HUDEP-2 (cell line): ENCODE results near the gene PLEKHH1.
"Not testable (repeated sequence)": the region's sequence is repeated elsewhere in the genome, so short reads cannot be mapped to it uniquely, and the experiment has no call there.

Source experiments
- DNase-seq, 76 experiments: peaks; one replicate each; lab custom pipeline; 2025; ENCODE audit not compliant: unreplicated experiment in 76 of 76; lab: John Stamatoyannopoulos, UW

PLEKHH1 gene

GRCh38 chr14:67529947-67530935 lies 2.8 kb upstream of the PLEKHH1 start:
- DNase-seq = no peak

DNA sequence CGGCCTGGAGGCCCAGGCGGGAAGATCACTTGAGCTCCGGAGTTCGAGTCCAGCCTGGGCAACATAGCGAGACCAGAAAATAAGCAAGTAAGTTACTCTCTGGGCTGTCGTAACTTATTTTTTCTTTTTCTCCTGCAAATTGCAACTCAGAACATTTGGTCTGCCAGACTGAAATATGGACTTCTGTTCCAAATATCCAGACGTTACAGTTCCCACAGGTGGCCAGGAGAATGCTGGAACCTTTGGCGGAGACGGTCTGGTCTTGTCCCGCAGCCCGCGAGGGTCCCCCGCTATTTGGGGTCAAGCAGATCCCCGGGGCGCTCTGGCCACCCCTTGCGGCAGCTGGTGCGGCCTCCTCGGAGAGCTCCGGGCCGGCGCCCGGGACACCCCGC lies 488 bp upstream of the PLEKHH1 start:
- DNase-seq = no peak

GRCh38 chr14:67533754-67534085 lies 630 bp downstream of the PLEKHH1 start:
- no peak for DNase-seq

GRCh38 chr14:67536087-67536486 lies 3.0 kb downstream of the PLEKHH1 start:
- DNase-seq = no peak

DNA sequence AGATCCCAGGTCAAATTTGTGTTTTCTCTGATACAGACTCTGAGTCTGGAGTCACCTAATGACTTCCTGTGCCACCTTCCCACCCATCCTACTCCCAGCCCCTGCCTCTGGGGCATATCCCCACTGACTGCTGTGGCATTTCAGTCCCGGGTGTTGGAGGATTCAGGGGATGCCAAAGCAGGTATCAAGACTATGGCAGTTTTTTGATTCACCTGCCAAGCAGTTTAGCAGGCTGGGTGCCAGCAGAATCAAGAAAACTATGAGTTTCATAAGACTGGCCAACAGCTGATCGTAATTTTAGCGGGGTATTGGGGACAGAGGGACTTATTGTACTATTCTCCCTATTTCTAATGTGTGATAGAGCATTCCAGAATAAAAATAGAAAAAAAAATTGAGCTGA lies 4.6 kb downstream of the PLEKHH1 start:
- DNase-seq = no peak

- DNase-seq = no peak
Measured at GRCh38 chr14:67538501-67538900, 5.4 kb downstream of the PLEKHH1 start.

GRCh38 chr14:67539116-67539515 lies 6.0 kb downstream of the PLEKHH1 start:
- DNase-seq = no peak

DNA sequence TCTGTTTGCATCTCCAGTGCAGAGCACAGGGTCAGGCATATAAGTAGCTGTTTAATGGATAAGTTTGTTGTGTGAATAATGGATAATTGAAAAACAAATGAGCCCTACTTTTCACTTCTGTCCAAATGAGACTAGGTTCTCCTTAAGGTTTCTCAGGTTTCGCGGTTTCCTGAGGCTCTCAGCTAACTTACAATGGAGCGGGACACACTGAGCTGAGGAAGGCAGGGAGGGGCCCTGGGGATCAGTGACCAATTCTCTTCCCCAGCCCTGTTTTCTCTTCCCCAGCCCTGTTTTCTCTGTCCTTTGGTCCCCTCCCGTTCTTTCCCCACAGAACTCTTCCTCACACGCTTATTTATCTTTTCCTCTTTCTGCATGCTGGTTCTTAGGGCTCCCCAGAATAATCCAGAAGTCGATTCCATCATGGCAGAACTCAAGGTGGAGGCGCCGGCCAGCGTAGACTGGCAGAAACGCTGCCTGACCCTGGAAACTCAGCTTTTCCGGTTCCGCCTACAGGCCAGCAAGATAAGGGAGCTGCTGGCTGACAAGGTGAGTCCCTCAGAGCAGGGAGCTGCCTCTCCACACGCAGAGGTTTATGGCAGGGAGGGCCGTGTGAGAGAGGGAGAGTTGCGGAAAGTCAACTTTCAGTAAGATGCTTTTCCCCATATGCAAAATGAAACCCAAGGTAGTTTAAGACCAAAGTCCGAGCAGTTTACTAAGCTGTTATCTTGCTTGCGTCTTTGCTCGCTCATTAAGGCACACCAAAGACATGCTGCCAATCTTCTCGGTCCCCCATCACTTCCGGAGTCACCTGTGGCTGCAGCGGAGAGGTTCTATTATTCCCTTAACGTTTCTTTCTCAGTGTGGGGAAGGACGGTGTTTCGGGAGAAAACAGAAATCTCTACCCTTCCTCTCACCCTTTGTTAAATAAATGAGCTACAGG lies 8.6 kb downstream of the PLEKHH1 start:
- peak in 2 of 76 experiments; percentile 5 to 16 for DNase-seq

- not testable (repeated sequence) for DNase-seq
Measured at GRCh38 chr14:67542620-67543019, 9.5 kb downstream of the PLEKHH1 start.

DNA sequence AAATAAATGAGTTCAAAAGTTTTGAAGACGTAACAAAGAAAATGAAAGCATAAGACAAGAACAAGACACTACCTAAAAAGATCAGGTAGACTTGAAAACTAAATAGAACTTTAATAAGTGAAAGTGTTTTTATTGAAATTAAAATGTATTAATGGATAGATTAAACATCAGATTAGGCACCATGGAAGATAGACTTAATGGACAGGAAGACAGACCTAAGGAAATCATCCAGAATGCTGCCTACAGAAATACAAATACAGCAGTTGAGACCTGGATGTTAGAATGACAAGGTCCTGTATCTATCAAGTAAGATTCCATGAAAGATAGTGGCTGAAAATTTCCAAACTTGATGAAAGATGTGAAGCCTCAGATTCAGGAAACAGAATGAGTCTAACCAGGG lies 11.5 kb downstream of the PLEKHH1 start:
- DNase-seq = no peak

DNA sequence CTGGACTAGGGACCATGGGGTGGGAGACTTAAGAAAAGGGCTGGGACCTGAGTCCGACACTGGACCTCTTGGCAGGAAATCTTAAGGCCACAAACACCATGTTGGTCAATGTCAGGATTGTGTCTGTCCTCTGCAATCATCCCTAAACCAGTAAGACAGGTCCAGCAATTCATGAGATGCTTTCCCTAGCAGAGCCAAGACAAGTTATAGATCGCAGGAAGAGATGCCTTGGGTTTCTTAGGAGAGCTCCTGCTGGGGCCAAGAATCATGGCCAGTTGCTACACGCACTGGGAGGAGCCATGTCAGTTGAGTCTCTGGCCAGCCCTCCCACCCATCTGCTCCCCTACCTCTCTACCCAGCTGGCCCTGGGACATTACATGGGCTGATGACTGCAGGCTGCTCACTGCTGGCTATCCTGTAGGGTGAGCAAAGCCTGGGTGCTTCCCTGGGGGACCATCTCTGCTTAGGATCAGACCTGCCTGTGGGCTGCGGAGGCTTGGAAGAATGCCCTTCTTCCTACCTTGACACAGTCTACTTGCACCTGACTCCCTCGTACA lies 14.2 kb downstream of the PLEKHH1 start:
- no peak for DNase-seq

GRCh38 chr14:67549734-67550133 lies 16.6 kb downstream of the PLEKHH1 start:
- no peak for DNase-seq

GRCh38 chr14:67551123-67551522 lies 18.0 kb downstream of the PLEKHH1 start:
- DNase-seq = no peak

- DNase-seq = no peak
Measured at GRCh38 chr14:67551940-67552339, 18.9 kb downstream of the PLEKHH1 start.

GRCh38 chr14:67553547-67553946 lies 20.5 kb downstream of the PLEKHH1 start:
- DNase-seq = no peak

DNA sequence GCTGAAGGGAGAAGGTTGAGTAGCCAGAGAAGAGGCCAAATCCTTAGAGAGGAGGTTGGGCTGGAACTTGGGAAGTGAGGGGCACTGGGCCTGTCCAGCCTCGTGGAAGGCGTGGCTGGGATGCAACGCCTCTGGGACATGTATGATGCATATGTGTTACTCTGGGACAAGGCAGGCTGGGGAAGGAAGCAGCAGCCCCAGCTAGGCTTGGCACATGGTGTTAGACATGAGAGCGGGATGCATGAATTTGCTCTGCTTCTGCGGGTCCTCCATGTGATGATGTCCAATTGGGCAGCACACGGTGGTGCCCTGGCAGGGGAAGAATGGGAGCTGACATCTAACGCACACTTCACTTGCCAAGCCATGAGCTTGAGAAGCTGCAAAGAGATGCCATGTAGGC lies 21.3 kb downstream of the PLEKHH1 start:
- DNase-seq = no peak

DNA sequence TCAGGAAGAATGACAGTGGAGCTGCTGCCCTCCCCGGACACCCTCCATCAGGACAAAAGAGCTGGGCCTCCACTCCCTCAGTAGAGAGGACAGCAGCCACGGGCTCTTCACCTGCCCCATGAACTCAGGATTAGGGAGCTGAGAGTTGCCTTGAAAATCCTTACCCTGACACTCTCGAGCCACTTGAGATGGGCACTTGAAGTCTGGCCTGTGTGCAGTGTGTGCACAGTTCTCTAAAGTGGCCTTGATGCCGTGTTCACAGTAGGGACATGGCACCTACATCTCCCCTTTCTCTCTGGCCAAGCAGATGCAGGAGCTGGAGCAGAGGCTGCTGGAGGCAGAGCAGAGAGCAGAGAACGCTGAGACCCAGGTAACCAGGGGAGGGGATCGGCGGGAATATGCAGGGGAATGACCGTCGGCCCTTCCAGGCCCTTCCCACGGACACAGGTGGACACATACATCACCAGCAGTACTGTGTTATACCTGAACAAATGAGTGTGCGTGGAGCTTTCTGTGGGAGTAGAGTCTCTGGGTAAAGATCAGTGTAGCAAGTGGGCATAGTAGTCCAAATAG lies 22.5 kb downstream of the PLEKHH1 start:
- no peak for DNase-seq

DNA sequence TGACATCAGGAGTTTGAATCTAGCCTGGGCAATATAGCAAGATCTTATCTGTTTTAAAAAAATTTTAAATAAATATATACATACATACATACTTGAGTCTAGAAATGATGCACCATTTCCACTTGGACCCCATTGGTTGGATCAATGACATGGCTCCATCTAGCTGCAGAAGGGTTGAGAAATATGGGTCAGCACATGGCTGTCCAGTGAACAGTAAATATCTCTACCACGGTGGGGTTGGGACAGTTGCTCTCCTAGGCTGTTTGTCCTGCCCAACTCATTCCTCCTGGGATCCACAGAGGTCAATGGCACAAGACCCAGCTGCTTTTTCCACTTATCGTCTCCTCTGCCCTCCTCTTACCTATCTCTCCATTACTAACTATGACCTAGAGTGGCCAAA lies 23.6 kb downstream of the PLEKHH1 start:
- DNase-seq = no peak

GRCh38 chr14:67557118-67557517 lies 24.0 kb downstream of the PLEKHH1 start:
- DNase-seq = no peak

DNA sequence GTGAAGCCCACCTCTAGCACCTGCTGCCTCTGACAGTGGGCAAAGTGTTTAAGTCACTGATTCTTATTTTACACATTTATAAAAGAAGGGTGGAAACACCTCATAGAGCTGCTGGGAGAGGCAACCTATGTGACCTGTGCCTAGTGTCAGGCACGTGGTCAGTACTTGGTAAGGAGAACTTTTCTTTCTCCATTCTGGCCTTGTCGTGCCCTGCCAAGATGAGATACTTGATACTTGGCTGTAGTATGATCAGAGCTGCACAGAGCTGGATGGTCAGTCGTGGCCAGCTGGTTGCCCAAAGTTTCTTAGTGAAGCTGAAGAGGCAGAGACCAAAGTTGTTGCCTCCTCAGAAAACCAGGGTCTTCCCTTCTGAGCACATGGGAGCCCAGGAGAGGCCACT lies 24.6 kb downstream of the PLEKHH1 start:
- no peak for DNase-seq

GRCh38 chr14:67559639-67560038 lies 26.5 kb downstream of the PLEKHH1 start:
- DNase-seq = no peak
